Measurements from ENCODE around the gene SARM1.

GRCh38 chr17:28363186-28363585, 8.3 kb upstream of the SARM1 start:
- TF ChIP-seq POLR2A (IDR thresholded peaks at IDR 0.05) (no peak), CTCF (IDR thresholded peaks at IDR 0.05) (no peak)
